Endothelial cell of umbilical vein (primary cell): ENCODE measurements around the gene HOXB4. TPM values are rescaled to one million over a fixed set of nuclear protein-coding genes. Genes with fewer than 3 reads are reported as not detected.

Experiments used
- BruUV-seq: library from RNA; stranded (reverse); fragments of 400-500 nt; replicated peaks from 2 replicates; lab custom pipeline; 2021; lab: Mats Ljungman, UMichigan
- CTCF ChIA-PET: fragments of 300-600, 350-600 bp; sonication (Branson Sonifier 250); formaldehyde crosslinking; loops from one replicate; lab custom pipeline; 2021; ENCODE audit warnings: antibody characterized with exemption, inconsistent platforms; lab: Charles Lee
- POLR2A ChIA-PET: fragments of 300-600, 350-600 bp; sonication (Branson Sonifier 250); formaldehyde crosslinking; loops from one replicate; lab custom pipeline; 2021; ENCODE audit warnings: antibody characterized with exemption, inconsistent platforms; lab: Charles Lee
- DNase-seq: peaks from one replicate; pipeline ENCODE4 v3.0.0-alpha.2; 2011; ENCODE audit warnings: low read depth, low spot score
- FAIRE-seq: peaks from 2 replicates; lab custom pipeline; 2011; peaks lifted over from hg19 to GRCh38; lab: Jason Lieb, UNC
- H2AFZ ChIP-seq: 2 replicates; pipeline ENCODE4 v1.6.0; 2012; ENCODE audit warnings: low read depth, low read length, control low read depth, inconsistent platforms
- H3K27ac ChIP-seq: 2 replicates; pipeline ENCODE4 v1.5.1; 2011; ENCODE audit warnings: low read depth, mild to moderate bottlenecking, control low read depth, low read length, moderate library complexity; ENCODE audit not compliant: insufficient read depth
- H3K27me3 ChIP-seq, 2 experiments: 2 replicates each; pipeline versions ENCODE4 v1.6.0 to v1.6.1; 2011; ENCODE audit warnings: low read length in 2 of 2, mixed read lengths in 1 of 2; ENCODE audit not compliant: control insufficient read depth in 2 of 2, insufficient read depth in 2 of 2
- H3K36me3 ChIP-seq, 2 experiments: 2 replicates in 1 of 2; 3 replicates in 1 of 2; pipeline ENCODE4 v1.5.1; 2011; ENCODE audit warnings: low read length in 2 of 2, mild to moderate bottlenecking in 1 of 2, moderate library complexity in 1 of 2; ENCODE audit not compliant: control insufficient read depth in 2 of 2, insufficient read depth in 2 of 2; ENCODE audit errors: extremely low read depth in 1 of 2
- H3K4me1 ChIP-seq: 3 replicates; pipeline ENCODE4 v1.5.1; 2011; ENCODE audit warnings: mild to moderate bottlenecking, low read length; ENCODE audit not compliant: control insufficient read depth, insufficient read depth; ENCODE audit errors: extremely low read depth
- H3K4me2 ChIP-seq: 2 replicates; pipeline ENCODE4 v1.6.1; 2011; ENCODE audit warnings: low read length, control low read depth, mixed read lengths; ENCODE audit not compliant: insufficient read depth
- H3K4me3 ChIP-seq, 3 experiments: fragments of 200-600 bp in 1 of 3; sonication (generic), shearing (Covaris generic) in 1 of 3; replicated peaks in 1 of 3; 2 replicates each; pipeline ENCODE4 v1.5.1; 2011 to 2016; ENCODE audit warnings: control low read depth in 3 of 3, low read length in 3 of 3, mild to moderate bottlenecking in 2 of 3, inconsistent platforms in 1 of 3, low read depth in 1 of 3, moderate library complexity in 1 of 3; ENCODE audit not compliant: insufficient read depth in 1 of 3
- H3K79me2 ChIP-seq: 2 replicates; pipeline ENCODE4 v1.6.0; 2012; ENCODE audit warnings: low read length, inconsistent platforms; ENCODE audit not compliant: control insufficient read depth, insufficient read depth
- H3K9ac ChIP-seq: replicated peaks from 2 replicates; pipeline ENCODE3; 2011; ENCODE audit warnings: low read length, control low read depth; ENCODE audit not compliant: insufficient read depth; ENCODE audit errors: extremely low read depth
- H3K9me1 ChIP-seq: replicated peaks from 3 replicates; pipeline ENCODE4 v1.6.0; 2011; ENCODE audit warnings: mild to moderate bottlenecking, low read length; ENCODE audit not compliant: control insufficient read depth, insufficient read depth; ENCODE audit errors: extremely low read depth
- H3K9me3 ChIP-seq: replicated peaks from 2 replicates; pipeline ENCODE4 v1.5.1; 2012; ENCODE audit warnings: low read length, inconsistent platforms; ENCODE audit not compliant: control insufficient read depth, insufficient read depth
- H4K20me1 ChIP-seq: replicated peaks from 2 replicates; pipeline ENCODE3; 2011; ENCODE audit warnings: mild to moderate bottlenecking, low read length; ENCODE audit not compliant: control insufficient read depth, insufficient read depth; ENCODE audit errors: extremely low read depth
- EZH2 ChIP-seq: IDR thresholded peaks from 2 replicates; pipeline ENCODE4 v1.6.1; 2012; ENCODE audit warnings: borderline replicate concordance, low read depth, mild to moderate bottlenecking, moderate library complexity, low read length, inconsistent platforms; ENCODE audit not compliant: severe bottlenecking
- FOS ChIP-seq: IDR thresholded peaks from 2 replicates; pipeline ENCODE4 v1.6.1; 2011; ENCODE audit warnings: mild to moderate bottlenecking, low read length, moderate library complexity, borderline replicate concordance; ENCODE audit not compliant: insufficient read depth
- GATA2 ChIP-seq: IDR thresholded peaks from 2 replicates; pipeline ENCODE4 v1.7.0; 2011; ENCODE audit warnings: low read depth, mild to moderate bottlenecking, moderate library complexity, mixed read lengths, low read length; ENCODE audit not compliant: insufficient read length, insufficient read depth
- JUN ChIP-seq: IDR thresholded peaks from 2 replicates; pipeline ENCODE4 v1.6.1; 2011; ENCODE audit warnings: borderline replicate concordance, low read depth; ENCODE audit not compliant: insufficient read length, insufficient read depth
- MYC ChIP-seq: IDR thresholded peaks from one replicate; pipeline ENCODE4 v1.6.1; 2011; ENCODE audit warnings: mild to moderate bottlenecking, low read depth, low read length
- POLR2A ChIP-seq: IDR thresholded peaks from 2 replicates; pipeline ENCODE4 v1.6.1; 2012; ENCODE audit warnings: low read depth, mild to moderate bottlenecking, control low read depth, low read length
- POLR2AphosphoS5 ChIP-seq: IDR thresholded peaks from 2 replicates; pipeline ENCODE4 v1.6.1; 2012; ENCODE audit warnings: low read depth, mild to moderate bottlenecking, control low read depth, low read length, moderate library complexity; ENCODE audit not compliant: insufficient read depth
- dilution Hi-C: fragments of 300-500 bp; cut with MboI; formaldehyde crosslinking; loops from one replicate; pipeline ENCODE4 v1.15.0; 2019; ENCODE audit warnings: low sequenced_read_pairs; ENCODE audit not compliant: extremely low pct_ligation_motif_present
- intact Hi-C: fragments of 100-400 bp; cut with micrococcal nuclease; formaldehyde crosslinking; loops from one replicate; pipeline ENCODE4 v1.10.0; 2022
- polyA plus RNA-seq, 4 experiments: library from polyadenylated mRNA; depleted of rRNA in 3 of 4; stranded (reverse) in 3 of 4; unstranded in 1 of 4; fragments of >200 nt; gene quantifications; 2 replicates each; pipeline versions ENCODE4 v1.2.1 to v1.2.3, GENCODE V29; 2011 to 2012; ENCODE audit warnings: missing spikeins in 1 of 4
- total RNA-seq: library from RNA; stranded (reverse); gene quantifications from 2 replicates; pipeline ENCODE4 v1.2.3, GENCODE V29; 2021
- TF ChIP-seq, protein P1 (sequence below), 2 donors: IDR thresholded peaks; 1 replicate in 1 of 2; 2 replicates in 1 of 2; pipeline ENCODE4 v1.5.1; 2011; ENCODE audit warnings: low read length in 2 of 2, mild to moderate bottlenecking in 2 of 2, moderate library complexity in 2 of 2, control low read depth in 1 of 2, inconsistent platforms in 1 of 2, low read depth in 1 of 2; ENCODE audit not compliant: insufficient read depth in 1 of 2; ENCODE audit errors: extremely low read depth in 1 of 2
- TF ChIP-seq, protein P2 (sequence below): IDR thresholded peaks from 2 replicates; pipeline ENCODE4 v1.6.1; 2011; ENCODE audit not compliant: insufficient read depth, insufficient read length

The HOXB4 gene
- total and polyA plus RNA-seq, 2 donors (not counting 3 experiments of a cell fraction or from before 2014, with no cell fraction given): 4.6 to 13.1 TPM

DNA sequence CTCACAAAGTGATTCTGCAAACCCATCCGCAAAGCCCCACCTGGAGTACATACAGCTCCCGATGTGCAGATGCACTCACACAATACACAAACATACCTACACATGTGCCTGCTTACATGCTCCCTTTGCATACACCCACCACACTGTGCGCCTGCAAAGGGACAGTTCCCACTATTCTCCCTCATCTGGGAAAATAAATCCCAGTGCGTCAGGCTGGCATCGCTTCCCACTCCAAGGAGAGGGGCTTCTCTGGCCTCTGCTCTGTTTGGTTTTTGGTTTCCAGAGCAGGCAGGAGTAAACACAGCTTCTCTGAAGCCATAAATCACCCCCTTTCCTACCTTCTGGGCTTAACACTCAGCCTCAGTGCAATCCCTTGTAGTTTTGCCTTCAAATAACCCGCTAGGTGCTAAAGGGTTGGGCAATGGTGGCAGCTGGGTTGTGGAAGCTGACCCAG lies 14.7 kb downstream of the HOXB4 start:
- DNase-seq (no peak), FAIRE-seq (no peak)
- Histone ChIP-seq H3K4me2 (no peak overlapping the region), H3K27me3 (no peaks in the 10 kb centered on the region), H3K9me1 (no peaks in the 10 kb centered on the region), H4K20me1 (no peaks in the 10 kb centered on the region), H2AFZ (no peak overlapping the region), H3K27ac (no peak overlapping the region), H3K9me3 (no peaks in the 10 kb centered on the region), H3K4me3 (peak overlapping the region in 1 of 3 experiments; percentile 12), H3K9ac (no peak overlapping the region), H3K79me2 (peaks cover 77% of the 10 kb centered on the region), H3K4me1 (peaks cover 36% of the 10 kb centered on the region), H3K36me3 (peaks cover 0 to 5% of the 10 kb centered on the region in 2 experiments)
- TF ChIP-seq FOS: no peak
- no peak for TF ChIP-seq MYC
- TF ChIP-seq POLR2AphosphoS5: no peak
- no peak for TF ChIP-seq JUN
- TF ChIP-seq, protein P1, sequence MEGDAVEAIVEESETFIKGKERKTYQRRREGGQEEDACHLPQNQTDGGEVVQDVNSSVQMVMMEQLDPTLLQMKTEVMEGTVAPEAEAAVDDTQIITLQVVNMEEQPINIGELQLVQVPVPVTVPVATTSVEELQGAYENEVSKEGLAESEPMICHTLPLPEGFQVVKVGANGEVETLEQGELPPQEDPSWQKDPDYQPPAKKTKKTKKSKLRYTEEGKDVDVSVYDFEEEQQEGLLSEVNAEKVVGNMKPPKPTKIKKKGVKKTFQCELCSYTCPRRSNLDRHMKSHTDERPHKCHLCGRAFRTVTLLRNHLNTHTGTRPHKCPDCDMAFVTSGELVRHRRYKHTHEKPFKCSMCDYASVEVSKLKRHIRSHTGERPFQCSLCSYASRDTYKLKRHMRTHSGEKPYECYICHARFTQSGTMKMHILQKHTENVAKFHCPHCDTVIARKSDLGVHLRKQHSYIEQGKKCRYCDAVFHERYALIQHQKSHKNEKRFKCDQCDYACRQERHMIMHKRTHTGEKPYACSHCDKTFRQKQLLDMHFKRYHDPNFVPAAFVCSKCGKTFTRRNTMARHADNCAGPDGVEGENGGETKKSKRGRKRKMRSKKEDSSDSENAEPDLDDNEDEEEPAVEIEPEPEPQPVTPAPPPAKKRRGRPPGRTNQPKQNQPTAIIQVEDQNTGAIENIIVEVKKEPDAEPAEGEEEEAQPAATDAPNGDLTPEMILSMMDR (IDR thresholded peaks at IDR 0.05; ENCODE audit: extremely low read depth in 1 of 2, insufficient read depth in 1 of 2, low read depth in 1 of 2, low read length in 2 of 2): no peak
- TF ChIP-seq GATA2: no peak
- TF ChIP-seq EZH2: no peak
- TF ChIP-seq, protein P2, sequence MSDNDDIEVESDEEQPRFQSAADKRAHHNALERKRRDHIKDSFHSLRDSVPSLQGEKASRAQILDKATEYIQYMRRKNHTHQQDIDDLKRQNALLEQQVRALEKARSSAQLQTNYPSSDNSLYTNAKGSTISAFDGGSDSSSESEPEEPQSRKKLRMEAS: no peak
- TF ChIP-seq POLR2A: no peak
- dilution Hi-C loops: no loop called here
- CTCF ChIA-PET: interaction anchor here (1.4 kb wide), 1 partner anchor 8 kb away, joined by 3 read pairs; no protein-coding TSS in a partner anchor
- no TSS peak for BruUV-seq
- intact Hi-C loops: loop anchor here (2.0 kb wide), 1 partner anchor 15 kb away; no protein-coding TSS in a partner anchor
- POLR2A ChIA-PET: no interaction called here
